Endothelial cell of umbilical vein (primary cell): ENCODE results near the gene COQ8B. TPM values are rescaled to one million over a fixed set of nuclear protein-coding genes. Genes with fewer than 3 reads are reported as not detected.

ENCODE experiments used
- BruUV-seq: library from RNA; stranded (reverse); fragments of 400-500 nt; replicated peaks from 2 replicates; lab custom pipeline; 2021; lab: Mats Ljungman, UMichigan
- CTCF ChIA-PET: fragments of 300-600, 350-600 bp; sonication (Branson Sonifier 250); formaldehyde crosslinking; loops from one replicate; lab custom pipeline; 2021; ENCODE audit warnings: antibody characterized with exemption, inconsistent platforms; lab: Charles Lee
- POLR2A ChIA-PET: fragments of 300-600, 350-600 bp; sonication (Branson Sonifier 250); formaldehyde crosslinking; loops from one replicate; lab custom pipeline; 2021; ENCODE audit warnings: antibody characterized with exemption, inconsistent platforms; lab: Charles Lee
- DNase-seq: peaks from one replicate; pipeline ENCODE4 v3.0.0-alpha.2; 2011; ENCODE audit warnings: low read depth, low spot score
- FAIRE-seq: peaks from 2 replicates; lab custom pipeline; 2011; peaks lifted over from hg19 to GRCh38; lab: Jason Lieb, UNC
- H2AFZ ChIP-seq: 2 replicates; pipeline ENCODE4 v1.6.0; 2012; ENCODE audit warnings: low read depth, low read length, control low read depth, inconsistent platforms
- H3K27ac ChIP-seq: 2 replicates; pipeline ENCODE4 v1.5.1; 2011; ENCODE audit warnings: low read depth, mild to moderate bottlenecking, control low read depth, low read length, moderate library complexity; ENCODE audit not compliant: insufficient read depth
- H3K27me3 ChIP-seq, 2 experiments: 2 replicates each; pipeline versions ENCODE4 v1.6.0 to v1.6.1; 2011; ENCODE audit warnings: low read length in 2 of 2, mixed read lengths in 1 of 2; ENCODE audit not compliant: control insufficient read depth in 2 of 2, insufficient read depth in 2 of 2
- H3K36me3 ChIP-seq, 2 experiments: 2 replicates in 1 of 2; 3 replicates in 1 of 2; pipeline ENCODE4 v1.5.1; 2011; ENCODE audit warnings: low read length in 2 of 2, mild to moderate bottlenecking in 1 of 2, moderate library complexity in 1 of 2; ENCODE audit not compliant: control insufficient read depth in 2 of 2, insufficient read depth in 2 of 2; ENCODE audit errors: extremely low read depth in 1 of 2
- H3K4me1 ChIP-seq: 3 replicates; pipeline ENCODE4 v1.5.1; 2011; ENCODE audit warnings: mild to moderate bottlenecking, low read length; ENCODE audit not compliant: control insufficient read depth, insufficient read depth; ENCODE audit errors: extremely low read depth
- H3K4me2 ChIP-seq: 2 replicates; pipeline ENCODE4 v1.6.1; 2011; ENCODE audit warnings: low read length, control low read depth, mixed read lengths; ENCODE audit not compliant: insufficient read depth
- H3K4me3 ChIP-seq, 3 experiments: fragments of 200-600 bp in 1 of 3; sonication (generic), shearing (Covaris generic) in 1 of 3; replicated peaks in 1 of 3; 2 replicates each; pipeline ENCODE4 v1.5.1; 2011 to 2016; ENCODE audit warnings: control low read depth in 3 of 3, low read length in 3 of 3, mild to moderate bottlenecking in 2 of 3, inconsistent platforms in 1 of 3, low read depth in 1 of 3, moderate library complexity in 1 of 3; ENCODE audit not compliant: insufficient read depth in 1 of 3
- H3K79me2 ChIP-seq: 2 replicates; pipeline ENCODE4 v1.6.0; 2012; ENCODE audit warnings: low read length, inconsistent platforms; ENCODE audit not compliant: control insufficient read depth, insufficient read depth
- H3K9ac ChIP-seq: replicated peaks from 2 replicates; pipeline ENCODE3; 2011; ENCODE audit warnings: low read length, control low read depth; ENCODE audit not compliant: insufficient read depth; ENCODE audit errors: extremely low read depth
- H3K9me1 ChIP-seq: replicated peaks from 3 replicates; pipeline ENCODE4 v1.6.0; 2011; ENCODE audit warnings: mild to moderate bottlenecking, low read length; ENCODE audit not compliant: control insufficient read depth, insufficient read depth; ENCODE audit errors: extremely low read depth
- H3K9me3 ChIP-seq: replicated peaks from 2 replicates; pipeline ENCODE4 v1.5.1; 2012; ENCODE audit warnings: low read length, inconsistent platforms; ENCODE audit not compliant: control insufficient read depth, insufficient read depth
- H4K20me1 ChIP-seq: replicated peaks from 2 replicates; pipeline ENCODE3; 2011; ENCODE audit warnings: mild to moderate bottlenecking, low read length; ENCODE audit not compliant: control insufficient read depth, insufficient read depth; ENCODE audit errors: extremely low read depth
- EZH2 ChIP-seq: IDR thresholded peaks from 2 replicates; pipeline ENCODE4 v1.6.1; 2012; ENCODE audit warnings: borderline replicate concordance, low read depth, mild to moderate bottlenecking, moderate library complexity, low read length, inconsistent platforms; ENCODE audit not compliant: severe bottlenecking
- FOS ChIP-seq: IDR thresholded peaks from 2 replicates; pipeline ENCODE4 v1.6.1; 2011; ENCODE audit warnings: mild to moderate bottlenecking, low read length, moderate library complexity, borderline replicate concordance; ENCODE audit not compliant: insufficient read depth
- MYC ChIP-seq: IDR thresholded peaks from one replicate; pipeline ENCODE4 v1.6.1; 2011; ENCODE audit warnings: mild to moderate bottlenecking, low read depth, low read length
- POLR2A ChIP-seq: IDR thresholded peaks from 2 replicates; pipeline ENCODE4 v1.6.1; 2012; ENCODE audit warnings: low read depth, mild to moderate bottlenecking, control low read depth, low read length
- dilution Hi-C: fragments of 300-500 bp; cut with MboI; formaldehyde crosslinking; loops from one replicate; pipeline ENCODE4 v1.15.0; 2019; ENCODE audit warnings: low sequenced_read_pairs; ENCODE audit not compliant: extremely low pct_ligation_motif_present
- intact Hi-C: fragments of 100-400 bp; cut with micrococcal nuclease; formaldehyde crosslinking; loops from one replicate; pipeline ENCODE4 v1.10.0; 2022
- polyA plus RNA-seq, 4 experiments: library from polyadenylated mRNA; depleted of rRNA in 3 of 4; stranded (reverse) in 3 of 4; unstranded in 1 of 4; fragments of >200 nt; gene quantifications; 2 replicates each; pipeline versions ENCODE4 v1.2.1 to v1.2.3, GENCODE V29; 2011 to 2012; ENCODE audit warnings: missing spikeins in 1 of 4
- total RNA-seq: library from RNA; stranded (reverse); gene quantifications from 2 replicates; pipeline ENCODE4 v1.2.3, GENCODE V29; 2021
- TF ChIP-seq, protein P1 (sequence below): IDR thresholded peaks from 2 replicates; pipeline ENCODE4 v1.6.1; 2011; ENCODE audit not compliant: insufficient read depth, insufficient read length

The COQ8B gene
- total and polyA plus RNA-seq, 2 donors (not counting 3 experiments of a cell fraction or from before 2014, with no cell fraction given): 16.2 to 19.2 TPM

DNA sequence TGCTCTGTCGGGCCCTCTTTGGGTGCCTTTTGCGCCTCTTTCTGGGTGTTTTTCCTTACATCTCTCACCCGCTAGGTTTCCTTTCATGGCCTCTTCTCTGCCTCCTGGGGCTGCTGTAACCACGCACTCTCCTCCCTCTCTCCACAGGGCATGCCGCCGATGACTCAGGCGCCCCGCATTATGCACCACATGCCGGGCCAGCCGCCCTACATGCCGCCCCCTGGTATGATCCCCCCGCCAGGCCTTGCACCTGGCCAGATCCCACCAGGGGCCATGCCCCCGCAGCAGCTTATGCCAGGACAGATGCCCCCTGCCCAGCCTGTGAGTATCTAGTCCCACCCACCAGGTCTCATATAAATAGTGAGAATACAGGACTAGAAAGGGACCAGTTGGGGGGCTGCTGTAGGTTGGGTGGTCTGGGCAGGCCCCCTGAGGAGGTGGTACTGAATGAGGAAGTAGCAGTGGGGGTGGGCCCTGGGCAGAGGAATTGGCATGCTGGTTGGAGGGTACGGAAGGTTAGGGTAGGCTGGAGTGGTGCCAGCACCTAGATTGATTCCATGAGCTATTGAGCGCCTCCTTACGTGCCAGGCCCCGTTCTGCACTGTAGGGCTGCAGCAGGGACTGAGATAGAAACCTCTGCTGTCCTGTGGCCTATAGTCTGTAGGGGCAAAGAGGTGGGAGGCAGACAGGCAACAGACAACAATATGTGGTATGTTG is 46.2 kb upstream of the COQ8B start:
- no peak overlapping the region for H2AFZ ChIP-seq
- intact Hi-C loops: no loop called here
- POLR2A ChIA-PET: no interaction called here
- H3K4me2 ChIP-seq: no peak overlapping the region
- no peak overlapping the region for H3K9ac ChIP-seq
- H3K4me3 ChIP-seq: no peak overlapping the region
- no peak overlapping the region for H3K27ac ChIP-seq
- no peaks in the 10 kb centered on the region for H4K20me1 ChIP-seq
- dilution Hi-C loops: no loop called here
- BruUV-seq: no TSS peak
- no peak for FAIRE-seq
- no peaks in the 10 kb centered on the region for H3K9me1 ChIP-seq
- peaks cover 22% of the 10 kb centered on the region for H3K79me2 ChIP-seq
- peaks cover 18% of the 10 kb centered on the region for H3K4me1 ChIP-seq
- H3K36me3 ChIP-seq: peaks cover 29 to 59% of the 10 kb centered on the region in 2 experiments
- DNase-seq: no peak
- H3K9me3 ChIP-seq: no peaks in the 10 kb centered on the region
- TF ChIP-seq MYC: no peak
- CTCF ChIA-PET: no interaction called here
- H3K27me3 ChIP-seq: no peaks in the 10 kb centered on the region

DNA sequence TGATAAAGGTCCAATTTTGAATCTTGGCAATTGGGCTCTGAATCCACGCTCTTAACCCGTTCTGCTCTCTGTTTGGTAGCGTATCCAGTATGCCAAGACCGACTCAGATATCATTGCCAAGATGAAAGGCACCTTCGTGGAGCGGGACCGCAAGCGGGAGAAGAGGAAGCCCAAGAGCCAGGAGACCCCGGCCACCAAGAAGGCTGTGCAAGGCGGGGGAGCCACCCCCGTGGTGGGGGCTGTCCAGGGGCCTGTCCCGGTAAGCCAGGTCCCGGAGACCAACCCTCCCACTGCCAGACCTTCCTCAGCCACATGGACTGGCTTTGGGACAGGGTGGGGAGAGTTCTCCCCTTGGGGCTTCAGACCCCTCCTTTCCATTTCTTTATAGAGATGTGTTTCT is 42.7 kb upstream of the COQ8B start:
- POLR2A ChIA-PET: no interaction called here
- no peak overlapping the region for H3K27ac ChIP-seq
- H3K4me1 ChIP-seq: peaks cover 30% of the 10 kb centered on the region
- FAIRE-seq (no peak), DNase-seq (no peak)
- no peak overlapping the region for H3K4me3 ChIP-seq
- H3K9me3 ChIP-seq: no peaks in the 10 kb centered on the region
- no TSS peak for BruUV-seq
- H4K20me1 ChIP-seq: no peaks in the 10 kb centered on the region
- peaks cover 28 to 59% of the 10 kb centered on the region in 2 experiments for H3K36me3 ChIP-seq
- intact Hi-C loops: no loop called here
- H3K9me1 ChIP-seq: no peaks in the 10 kb centered on the region
- no peak overlapping the region for H3K9ac ChIP-seq
- TF ChIP-seq EZH2 (no peak), POLR2A (no peak), MYC (no peak), FOS (no peak)
- TF ChIP-seq, protein P1, sequence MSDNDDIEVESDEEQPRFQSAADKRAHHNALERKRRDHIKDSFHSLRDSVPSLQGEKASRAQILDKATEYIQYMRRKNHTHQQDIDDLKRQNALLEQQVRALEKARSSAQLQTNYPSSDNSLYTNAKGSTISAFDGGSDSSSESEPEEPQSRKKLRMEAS: no peak
- CTCF ChIA-PET: no interaction called here
- dilution Hi-C loops: no loop called here
- H3K27me3 ChIP-seq: no peaks in the 10 kb centered on the region
- H3K79me2 ChIP-seq: peaks cover 55% of the 10 kb centered on the region
- H3K4me2 ChIP-seq: no peak overlapping the region
- H2AFZ ChIP-seq: no peak overlapping the region
